ENCODE measurements around the gene AMPD3.

GRCh38 chr11:10540546-10540914, 85.5 kb downstream of the AMPD3 start:
- TF ChIP-seq EZH2 (IDR thresholded peaks at IDR 0.05) (no peak), POLR2AphosphoS5 (IDR thresholded peaks at IDR 0.05; ENCODE audit: borderline replicate concordance, low read depth, low read length) (no peak), FOXP2 (optimal IDR thresholded peaks at IDR 0.05; ENCODE audit: control extremely low read depth, extremely low read length, insufficient read depth) (no peak)
